SK-N-SH (cell line): ENCODE results near the gene LGALS3. TPM values are rescaled to one million over a fixed set of nuclear protein-coding genes. Genes with fewer than 3 reads are reported as not detected.

Experiments
- CTCF ChIA-PET: fragments of 300-600, 350-600 bp; formaldehyde crosslinking; extraction: SDS; loops from one replicate; lab custom pipeline; 2021; lab: Yijun Ruan, JAX
- POLR2A ChIA-PET: fragments of 350-600 bp; sonication (Branson Sonifier 250); formaldehyde crosslinking; extraction: SDS; loops from one replicate; lab custom pipeline; 2020; ENCODE audit warnings: antibody characterized with exemption, inconsistent platforms; lab: Yijun Ruan, JAX
- DNase-seq: peaks from one replicate; pipeline ENCODE4 v3.0.0; 2012
- H2AFZ ChIP-seq: fragments of 200-600 bp; sonication (generic); 2 replicates; pipeline ENCODE4 v1.8.1; 2016; ENCODE audit warnings: antibody characterized with exemption, mild to moderate bottlenecking, low read depth
- H3F3A ChIP-seq: fragments of 200-600 bp; sonication (generic); replicated peaks from 2 replicates; pipeline ENCODE3; 2016; ENCODE audit warnings: antibody characterized with exemption, mild to moderate bottlenecking; ENCODE audit not compliant: insufficient read depth
- H3K27ac ChIP-seq, 2 experiments: fragments of 200-500 bp in 1 of 2; fragments of 200-600 bp in 1 of 2; sonication (Bioruptor generic) in 1 of 2; sonication (generic), shearing (Covaris generic) in 1 of 2; 2 replicates each; pipeline versions ENCODE4 v1.5.1 to v1.6.1; 2014 to 2016; ENCODE audit warnings: low read depth in 2 of 2, inconsistent platforms in 1 of 2, low read length in 1 of 2, mild to moderate bottlenecking in 1 of 2, mixed read lengths in 1 of 2
- H3K27me3 ChIP-seq: fragments of 200-600 bp; sonication (generic), shearing (Covaris generic); 2 replicates; pipeline ENCODE4 v1.6.1; 2016; ENCODE audit warnings: mixed run types; ENCODE audit not compliant: insufficient read depth
- H3K36me3 ChIP-seq, 2 experiments: fragments of 200-500 bp in 1 of 2; fragments of 200-600 bp in 1 of 2; sonication (Bioruptor generic) in 1 of 2; sonication (generic) in 1 of 2; replicated peaks in 1 of 2; 2 replicates each; pipeline versions ENCODE3 to v1.5.1; 2014 to 2016; ENCODE audit warnings: low read length in 1 of 2, mild to moderate bottlenecking in 1 of 2; ENCODE audit not compliant: insufficient read depth in 2 of 2, control insufficient read depth in 1 of 2
- H3K4me1 ChIP-seq, 2 experiments: fragments of 200-500 bp in 1 of 2; fragments of 200-600 bp in 1 of 2; sonication (Bioruptor generic) in 1 of 2; sonication (generic), shearing (Covaris generic) in 1 of 2; 2 replicates each; pipeline versions ENCODE4 v1.5.1 to v1.6.1; 2014 to 2016; ENCODE audit warnings: low read depth in 1 of 2, low read length in 1 of 2, mixed run types in 1 of 2; ENCODE audit not compliant: insufficient read depth in 2 of 2, control insufficient read depth in 1 of 2
- H3K4me2 ChIP-seq: fragments of 200-600 bp; sonication (generic), shearing (Covaris generic); 2 replicates; pipeline ENCODE4 v1.6.1; 2017; ENCODE audit warnings: mixed run types
- H3K4me3 ChIP-seq, 2 experiments: fragments of 200-500 bp in 1 of 2; fragments of 200-600 bp in 1 of 2; sonication (Bioruptor generic) in 1 of 2; sonication (generic), shearing (Covaris generic) in 1 of 2; 2 replicates each; pipeline versions ENCODE4 v1.5.1 to v1.8.1; 2014 to 2016; ENCODE audit warnings: low read depth in 2 of 2, inconsistent platforms in 1 of 2, low read length in 1 of 2, mild to moderate bottlenecking in 1 of 2, mixed read lengths in 1 of 2, moderate library complexity in 1 of 2
- H3K79me2 ChIP-seq: fragments of 200-600 bp; sonication (generic); 2 replicates; pipeline ENCODE4 v1.8.1; 2017; ENCODE audit warnings: mild to moderate bottlenecking; ENCODE audit not compliant: insufficient read depth
- H3K9ac ChIP-seq: fragments of 200-600 bp; sonication (generic); 2 replicates; pipeline ENCODE4 v1.6.1; 2017; ENCODE audit warnings: mixed run types
- H3K9me2 ChIP-seq: fragments of 200-600 bp; sonication (generic); 2 replicates; pipeline ENCODE4 v1.6.1; 2017; ENCODE audit warnings: mixed run types
- H3K9me3 ChIP-seq: fragments of 200-600 bp; sonication (generic); 2 replicates; pipeline ENCODE4 v1.6.1; 2017; ENCODE audit warnings: mixed run types, mild to moderate bottlenecking, moderate library complexity
- H4K20me1 ChIP-seq: fragments of 200-600 bp; sonication (generic); 2 replicates; pipeline ENCODE4 v1.6.1; 2017; ENCODE audit warnings: mild to moderate bottlenecking, mixed run types; ENCODE audit not compliant: insufficient read depth
- CHD2 ChIP-seq: fragments of 150-350 bp; IDR thresholded peaks from 2 replicates; pipeline ENCODE4 v1.6.1; 2018; ENCODE audit warnings: low read length; ENCODE audit not compliant: partially characterized antibody
- ELF1 ChIP-seq: IDR thresholded peaks from 2 replicates; pipeline ENCODE4 v1.4.0; 2012
- EZH2phosphoT487 ChIP-seq: fragments of 200-600 bp; sonication (generic); IDR thresholded peaks from 2 replicates; pipeline ENCODE4 v1.6.1; 2017; ENCODE audit warnings: low read depth, mixed run types, mild to moderate bottlenecking, antibody characterized with exemption, moderate library complexity, borderline replicate concordance
- FOXM1 ChIP-seq: IDR thresholded peaks from 2 replicates; pipeline ENCODE4 v1.4.0; 2012; ENCODE audit warnings: low read depth, mild to moderate bottlenecking
- GABPA ChIP-seq: IDR thresholded peaks from 2 replicates; pipeline ENCODE4 v1.4.0; 2012; ENCODE audit warnings: low read depth, mild to moderate bottlenecking
- MAX ChIP-seq: IDR thresholded peaks from 2 replicates; pipeline ENCODE4 v1.4.0; 2012; ENCODE audit warnings: low read depth
- MXI1 ChIP-seq: IDR thresholded peaks from 2 replicates; pipeline ENCODE4 v1.6.1; 2012; ENCODE audit warnings: mild to moderate bottlenecking, low read depth, low read length, improper control_type of control experiment
- PBX3 ChIP-seq: IDR thresholded peaks from 2 replicates; pipeline ENCODE4; 2012
- POLR2AphosphoS5 ChIP-seq: IDR thresholded peaks from 2 replicates; pipeline ENCODE4 v1.6.1; 2012; ENCODE audit warnings: low read depth, low read length
- SIN3A ChIP-seq: IDR thresholded peaks from 2 replicates; pipeline ENCODE4 v1.6.1; 2012; ENCODE audit warnings: low read depth, mild to moderate bottlenecking, low read length, moderate library complexity, borderline replicate concordance
- SMC3 ChIP-seq: IDR thresholded peaks from 2 replicates; pipeline ENCODE4 v1.6.1; 2012; ENCODE audit warnings: low read depth, low read length, improper control_type of control experiment
- ZBTB33 ChIP-seq: IDR thresholded peaks from 2 replicates; pipeline ENCODE4 v1.4.0; 2012; ENCODE audit warnings: low read depth, borderline replicate concordance
- WGBS: methylation state at CpG from one replicate; pipeline ENCODE4 v1.1.6; 2017; ENCODE audit warnings: low lambda C conversion rate; 5-methylcytosine and 5-hydroxymethylcytosine counted together
- polyA plus RNA-seq, 3 experiments: library from polyadenylated mRNA; depleted of rRNA; stranded (reverse); fragments of >200 nt; gene quantifications; 2 replicates each; pipeline ENCODE4 v1.2.3, GENCODE V29; 2012
- TF ChIP-seq, protein P1 (sequence below): fragments of 150-350 bp; IDR thresholded peaks from 2 replicates; pipeline ENCODE4 v1.6.1; 2016; ENCODE audit warnings: mild to moderate bottlenecking, low read depth, low read length

LGALS3 gene
- polyA plus RNA-seq, 1 of the 3 experiments (the other 2 are of a cell fraction) = 59.8 TPM

DNA sequence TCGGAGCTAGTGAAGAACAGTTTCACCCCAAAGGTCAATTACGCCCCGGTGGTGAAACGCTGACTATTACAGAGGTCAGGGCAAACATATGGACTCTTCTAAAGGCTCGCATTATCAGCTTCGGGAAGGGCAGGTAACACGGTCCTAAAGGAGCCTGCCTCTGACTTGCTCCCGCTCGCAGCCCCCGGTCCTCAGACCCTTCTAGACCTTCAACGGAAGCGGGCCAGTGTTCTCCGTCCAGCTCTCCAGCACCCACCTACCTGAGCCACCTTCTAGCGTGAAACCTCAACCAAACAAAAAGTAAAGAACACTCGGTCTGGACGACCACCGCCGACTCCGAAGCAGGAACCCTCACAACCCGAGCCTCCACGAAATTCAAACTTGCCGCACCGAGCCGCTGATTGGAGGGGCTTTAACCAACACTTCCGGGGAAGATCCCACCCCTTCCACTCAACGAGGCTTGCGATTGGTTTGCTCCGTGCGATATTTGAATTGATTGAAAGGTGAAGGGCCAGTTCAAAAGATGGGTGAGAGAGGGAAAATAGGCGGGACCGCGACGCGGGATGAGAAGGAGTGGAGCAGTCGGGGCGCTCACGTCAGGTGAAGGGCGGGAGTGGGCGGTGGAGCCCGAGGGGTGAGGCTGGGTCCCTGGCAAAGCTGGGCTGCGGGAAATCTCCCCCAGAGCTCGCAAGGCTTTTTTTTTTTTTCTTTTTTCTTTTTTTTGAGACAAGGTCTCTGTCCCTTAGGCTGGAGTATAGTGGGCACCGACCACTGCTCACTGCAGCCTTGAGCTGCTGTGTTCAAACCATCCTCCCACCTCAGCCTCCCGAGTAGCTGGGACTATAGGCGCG is 62.4 kb downstream of the LGALS3 start, which contains the start of gene DLGAP5:
Gene DLGAP5 (minus strand): TSS at position 383 of the 851 bp plus-strand sequence. CDS start 2,406 bp downstream, outside the sequence.
- no peaks in the 10 kb centered on the region for H3K9me3 ChIP-seq
- H3K27me3 ChIP-seq = no peaks in the 10 kb centered on the region
- peak within 1 kb of the TSS; percentile 79 to 92 for H3K4me3 ChIP-seq
- no peaks in the 10 kb centered on the region for H4K20me1 ChIP-seq
- H3K27ac ChIP-seq = peak within 1 kb of the TSS; percentile 30 to 40
- WGBS = 2% methylated on average over 40 of the region's 46 CpGs
- DNase-seq = peak; percentile 91
- no peaks in the 10 kb centered on the region for H3K9me2 ChIP-seq
- peak within 1 kb of the TSS; percentile 63 for H3K9ac ChIP-seq
- peaks cover 12 to 13% of the 10 kb centered on the region in 2 experiments for H3K4me1 ChIP-seq
- H3K79me2 ChIP-seq = peaks cover 49% of the 10 kb centered on the region
- CTCF ChIA-PET = interaction anchor here (0.6 to 0.9 kb wide), 4 partner anchors 21 to 325 kb away, joined by 3 to 6 read pairs (median 3); partner anchors contain the start of gene MAPK1IP1L
- no peak for TF ChIP-seq SMC3
- peak; percentile 98 for TF ChIP-seq PBX3
- TF ChIP-seq FOXM1 = peak; percentile 78
- TF ChIP-seq SIN3A = peak; percentile 99
- 0 out of 2 replicates have a peak, but pooled peaks have one; percentile 53 for TF ChIP-seq ELF1
- peak; percentile 76 for TF ChIP-seq POLR2AphosphoS5
- TF ChIP-seq GABPA = peak; percentile 89
- peak; percentile 93 for TF ChIP-seq CHD2
- no peak for TF ChIP-seq EZH2phosphoT487
- no peak for TF ChIP-seq ZBTB33
- TF ChIP-seq MAX = peak; percentile 49; the same call in 1 of the 2 replicates
- TF ChIP-seq, protein P1, sequence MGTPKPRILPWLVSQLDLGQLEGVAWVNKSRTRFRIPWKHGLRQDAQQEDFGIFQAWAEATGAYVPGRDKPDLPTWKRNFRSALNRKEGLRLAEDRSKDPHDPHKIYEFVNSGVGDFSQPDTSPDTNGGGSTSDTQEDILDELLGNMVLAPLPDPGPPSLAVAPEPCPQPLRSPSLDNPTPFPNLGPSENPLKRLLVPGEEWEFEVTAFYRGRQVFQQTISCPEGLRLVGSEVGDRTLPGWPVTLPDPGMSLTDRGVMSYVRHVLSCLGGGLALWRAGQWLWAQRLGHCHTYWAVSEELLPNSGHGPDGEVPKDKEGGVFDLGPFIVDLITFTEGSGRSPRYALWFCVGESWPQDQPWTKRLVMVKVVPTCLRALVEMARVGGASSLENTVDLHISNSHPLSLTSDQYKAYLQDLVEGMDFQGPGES = peak; percentile 80; the same call in 1 of the 2 replicates
- peak; percentile 95 for TF ChIP-seq MXI1
- TF ChIP-seq, all 33 proteins: peak for 10
- H2AFZ ChIP-seq = peak within 1 kb of the TSS; percentile 95
- POLR2A ChIA-PET = no interaction called here
- peaks cover 3% of the 10 kb centered on the region for H3F3A ChIP-seq
- H3K4me2 ChIP-seq = peak within 1 kb of the TSS; percentile 83
- H3K36me3 ChIP-seq = peaks cover 0 to 3% of the 10 kb centered on the region in 2 experiments
